HCT116 (cell line): Measurements from ENCODE around the gene YOD1. TPM values are rescaled to one million over a fixed set of nuclear protein-coding genes. Genes with fewer than 3 reads are reported as not detected.

Experiments used
- ATAC-seq: fragments of 200-7000 bp; cut with Tn5 transposase; 2 replicates; pipeline ENCODE4 v1.9.1; 2020; ENCODE audit warnings: mild to moderate bottlenecking, moderate library complexity
- BruUV-seq: library from RNA; stranded (reverse); fragments of 400-500 nt; replicated peaks from 2 replicates; lab custom pipeline; 2021; lab: Mats Ljungman, UMichigan
- CTCF ChIA-PET: fragments of 300-600 bp; sonication (Branson Sonifier 250); formaldehyde crosslinking; loops from one replicate; lab custom pipeline; 2021; ENCODE audit warnings: antibody characterized with exemption; lab: Charles Lee
- POLR2A ChIA-PET: fragments of 300-600, 350-600 bp; sonication (Branson Sonifier 250); formaldehyde crosslinking; loops from one replicate; lab custom pipeline; 2021; ENCODE audit warnings: antibody characterized with exemption; lab: Charles Lee
- RAD21 ChIA-PET, 2 experiments: fragments of 300-600 bp; sonication (Branson Sonifier 250); formaldehyde crosslinking; loops; one replicate each; lab custom pipeline; 2023; ENCODE audit warnings: low total read pairs in 2 of 2; ENCODE audit not compliant: uncharacterized antibody in 2 of 2, unreplicated experiment in 2 of 2, low non-redundant PET in 1 of 2; lab: Charles Lee
- DNase-seq: peaks from one replicate; pipeline ENCODE4 v3.0.0-alpha.2; 2010; ENCODE audit warnings: low read depth, low spot score
- H2AFZ ChIP-seq: fragments of 200-600 bp; shearing (Covaris generic), sonication (generic); 2 replicates; pipeline ENCODE4 v1.6.1; 2017; ENCODE audit warnings: low read depth, mixed run types, mixed read lengths, antibody characterized with exemption, low read length; ENCODE audit not compliant: poor library complexity, severe bottlenecking
- H3K27ac ChIP-seq: 2 replicates; pipeline ENCODE4 v1.5.1; 2012; ENCODE audit warnings: low read depth, low read length
- H3K27me3 ChIP-seq: fragments of 200-600 bp; sonication (generic); 2 replicates; pipeline ENCODE4 v1.6.1; 2016; ENCODE audit warnings: mixed run types, low read length, mixed read lengths; ENCODE audit not compliant: insufficient read depth
- H3K36me3 ChIP-seq, 2 experiments: fragments of 200-500 bp in 1 of 2; fragments of 200-600 bp in 1 of 2; sonication (Bioruptor generic) in 1 of 2; sonication (generic) in 1 of 2; 2 replicates each; pipeline versions ENCODE4 v1.5.1 to v1.6.1; 2014 to 2016; ENCODE audit warnings: low read length in 2 of 2, inconsistent platforms in 1 of 2, mixed read lengths in 1 of 2, mixed run types in 1 of 2; ENCODE audit not compliant: insufficient read depth in 2 of 2, control insufficient read depth in 1 of 2
- H3K4me1 ChIP-seq, 2 experiments: fragments of 200-600 bp in 1 of 2; sonication (generic) in 1 of 2; 2 replicates each; pipeline versions ENCODE4 v1.5.1 to v1.6.1; 2012 to 2017; ENCODE audit warnings: low read length in 2 of 2, inconsistent platforms in 1 of 2, mild to moderate bottlenecking in 1 of 2, mixed read lengths in 1 of 2, mixed run types in 1 of 2, moderate library complexity in 1 of 2; ENCODE audit not compliant: insufficient read depth in 2 of 2, control insufficient read depth in 1 of 2
- H3K4me2 ChIP-seq: fragments of 200-600 bp; sonication (generic); 2 replicates; pipeline ENCODE4 v1.6.1; 2017; ENCODE audit warnings: mixed run types, low read length, mixed read lengths
- H3K4me3 ChIP-seq, 2 experiments: fragments of 200-600 bp in 1 of 2; sonication (generic) in 1 of 2; replicated peaks in 1 of 2; 2 replicates each; pipeline ENCODE4 v1.5.1; 2011 to 2016; ENCODE audit warnings: low read length in 2 of 2, control low read depth in 1 of 2, low read depth in 1 of 2, mild to moderate bottlenecking in 1 of 2, mixed read lengths in 1 of 2, mixed run types in 1 of 2
- H3K79me2 ChIP-seq: fragments of 200-600 bp; sonication (generic); 2 replicates; pipeline ENCODE4 v1.6.1; 2017; ENCODE audit warnings: mild to moderate bottlenecking, mixed run types, low read length, moderate library complexity, mixed read lengths; ENCODE audit not compliant: insufficient read depth
- H3K9ac ChIP-seq: fragments of 200-600 bp; sonication (generic); 2 replicates; pipeline ENCODE4 v1.6.1; 2016; ENCODE audit warnings: low read length, mixed read lengths
- H3K9me2 ChIP-seq: fragments of 200-600 bp; sonication (generic), shearing (Covaris generic); 2 replicates; pipeline ENCODE4 v1.6.1; 2017; ENCODE audit warnings: mixed run types, mild to moderate bottlenecking, moderate library complexity; ENCODE audit not compliant: insufficient read depth
- H3K9me3 ChIP-seq, 2 experiments: fragments of 200-500 bp in 1 of 2; fragments of 200-600 bp in 1 of 2; sonication (Bioruptor generic) in 1 of 2; sonication (generic) in 1 of 2; 2 replicates each; pipeline ENCODE4 v1.6.1; 2014 to 2017; ENCODE audit warnings: low read length in 2 of 2, mixed read lengths in 2 of 2, inconsistent platforms in 1 of 2, low read depth in 1 of 2, mild to moderate bottlenecking in 1 of 2, mixed run types in 1 of 2, moderate library complexity in 1 of 2; ENCODE audit not compliant: control insufficient read depth in 1 of 2, insufficient read depth in 1 of 2
- H4K20me1 ChIP-seq: fragments of 200-600 bp; sonication (generic), shearing (Covaris generic); 2 replicates; pipeline ENCODE4 v1.6.1; 2017; ENCODE audit warnings: mixed run types, mild to moderate bottlenecking, moderate library complexity; ENCODE audit not compliant: insufficient read depth
- CBX3 ChIP-seq: IDR thresholded peaks from 2 replicates; pipeline ENCODE4 v1.6.1; 2012; ENCODE audit warnings: low read depth
- EGR1 ChIP-seq: IDR thresholded peaks from 2 replicates; pipeline ENCODE4 v1.6.1; 2012; ENCODE audit warnings: low read depth
- POLR2A ChIP-seq: IDR thresholded peaks from 2 replicates; pipeline ENCODE4 v1.7.0; 2011; ENCODE audit warnings: borderline replicate concordance; ENCODE audit not compliant: insufficient read depth, insufficient read length; ENCODE audit errors: extremely low read depth
- SIN3A ChIP-seq: IDR thresholded peaks from 2 replicates; pipeline ENCODE4 v1.6.1; 2012; ENCODE audit warnings: low read depth
- SRF ChIP-seq: IDR thresholded peaks from 2 replicates; pipeline ENCODE4 v1.6.1; 2012; ENCODE audit warnings: low read depth
- YY1 ChIP-seq: IDR thresholded peaks from 2 replicates; pipeline ENCODE4 v1.6.1; 2011; ENCODE audit warnings: low read length, low read depth, moderate library complexity, mild to moderate bottlenecking; ENCODE audit not compliant: insufficient replicate concordance; ENCODE audit errors: extremely low read depth
- ZNF274 ChIP-seq: fragments of 200-500 bp; sonication (Bioruptor generic); IDR thresholded peaks from 2 replicates; pipeline ENCODE4 v1.6.1; 2014; ENCODE audit warnings: mild to moderate bottlenecking, low read depth, low read length, inconsistent platforms
- intact Hi-C: fragments of 100-400 bp; cut with micrococcal nuclease; formaldehyde crosslinking; loops from 2 replicates; pipeline ENCODE4 v1.10.0; 2022
- total RNA-seq: library from RNA; stranded (reverse); gene quantifications from one replicate; pipeline ENCODE4 v1.2.1, GENCODE V29; 2021; ENCODE audit not compliant: unreplicated experiment
- TF ChIP-seq, protein P1 (sequence below): IDR thresholded peaks from 2 replicates; pipeline ENCODE4 v1.6.1; 2011; ENCODE audit warnings: mild to moderate bottlenecking, low read length, moderate library complexity; ENCODE audit not compliant: insufficient replicate concordance; ENCODE audit errors: extremely low read depth
- TF ChIP-seq, protein P2 (sequence below): IDR thresholded peaks from 2 replicates; pipeline ENCODE4 v1.6.1; 2012

Gene YOD1
- total RNA-seq, 1 experiment from 2014 or later, result 13.6 TPM

DNA sequence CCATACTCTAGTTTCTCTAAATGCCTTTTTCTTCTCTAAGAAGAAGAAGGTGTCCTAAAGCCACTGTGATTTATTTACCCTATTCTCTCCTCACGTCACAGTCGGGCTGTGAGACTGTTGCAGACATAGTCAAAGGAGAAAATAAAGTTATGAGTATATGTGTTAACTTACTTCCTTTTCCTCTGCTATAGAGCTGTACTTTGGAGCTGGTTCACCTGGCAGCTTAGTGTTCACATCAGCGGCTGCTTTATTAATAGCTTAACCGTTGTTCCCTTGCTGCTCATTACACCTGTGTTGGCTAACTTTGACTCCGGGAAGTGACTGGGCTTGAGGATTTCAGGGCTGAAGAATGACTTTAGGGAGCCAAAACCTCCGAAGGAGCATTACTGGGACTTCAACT is 5.7 kb upstream of the YOD1 start:
- ATAC-seq (no peak), DNase-seq (no peak)
- intact Hi-C loops, result no loop called here
- BruUV-seq, result no TSS peak
- Histone ChIP-seq H4K20me1 (no peaks in the 10 kb centered on the region), H3K4me3 (no peak overlapping the region), H3K36me3 (peaks cover 0 to 3% of the 10 kb centered on the region in 2 experiments; a peak in 1 of 4 replicates), H3K4me2 (no peak overlapping the region), H3K27me3 (no peaks in the 10 kb centered on the region), H3K9me2 (no peaks in the 10 kb centered on the region), H3K4me1 (peaks cover 4 to 13% of the 10 kb centered on the region in 2 experiments), H2AFZ (no peak overlapping the region), H3K9ac (no peak overlapping the region), H3K9me3 (no peaks in the 10 kb centered on the region), H3K27ac (no peak overlapping the region), H3K79me2 (no peaks in the 10 kb centered on the region; the same call in 1 of the 2 replicates)
- POLR2A ChIA-PET, result no interaction called here
- no peak for TF ChIP-seq SIN3A
- TF ChIP-seq CBX3, result no peak
- no peak for TF ChIP-seq SRF
- TF ChIP-seq, protein P1, sequence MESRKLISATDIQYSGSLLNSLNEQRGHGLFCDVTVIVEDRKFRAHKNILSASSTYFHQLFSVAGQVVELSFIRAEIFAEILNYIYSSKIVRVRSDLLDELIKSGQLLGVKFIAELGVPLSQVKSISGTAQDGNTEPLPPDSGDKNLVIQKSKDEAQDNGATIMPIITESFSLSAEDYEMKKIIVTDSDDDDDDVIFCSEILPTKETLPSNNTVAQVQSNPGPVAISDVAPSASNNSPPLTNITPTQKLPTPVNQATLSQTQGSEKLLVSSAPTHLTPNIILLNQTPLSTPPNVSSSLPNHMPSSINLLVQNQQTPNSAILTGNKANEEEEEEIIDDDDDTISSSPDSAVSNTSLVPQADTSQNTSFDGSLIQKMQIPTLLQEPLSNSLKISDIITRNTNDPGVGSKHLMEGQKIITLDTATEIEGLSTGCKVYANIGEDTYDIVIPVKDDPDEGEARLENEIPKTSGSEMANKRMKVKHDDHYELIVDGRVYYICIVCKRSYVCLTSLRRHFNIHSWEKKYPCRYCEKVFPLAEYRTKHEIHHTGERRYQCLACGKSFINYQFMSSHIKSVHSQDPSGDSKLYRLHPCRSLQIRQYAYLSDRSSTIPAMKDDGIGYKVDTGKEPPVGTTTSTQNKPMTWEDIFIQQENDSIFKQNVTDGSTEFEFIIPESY, result no peak
- TF ChIP-seq YY1, result no peak
- no peak for TF ChIP-seq POLR2A
- no peak for TF ChIP-seq ZNF274
- TF ChIP-seq, protein P2, sequence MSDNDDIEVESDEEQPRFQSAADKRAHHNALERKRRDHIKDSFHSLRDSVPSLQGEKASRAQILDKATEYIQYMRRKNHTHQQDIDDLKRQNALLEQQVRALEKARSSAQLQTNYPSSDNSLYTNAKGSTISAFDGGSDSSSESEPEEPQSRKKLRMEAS, result no peak
- TF ChIP-seq EGR1, result no peak
- RAD21 ChIA-PET, result no interaction called here
- CTCF ChIA-PET, result no interaction called here
